Cardiac atrium fibroblast (primary cell): Measurements from ENCODE around the gene TNNI3K. TPM values are rescaled to one million over a fixed set of nuclear protein-coding genes. Genes with fewer than 3 reads are reported as not detected.

Experiments used
- total RNA-seq: library from RNA; depleted of rRNA; stranded (reverse); fragments of >200 nt; gene quantifications from 2 replicates; pipeline ENCODE4 v1.2.3, GENCODE V29; 2015

The TNNI3K gene, protein sequence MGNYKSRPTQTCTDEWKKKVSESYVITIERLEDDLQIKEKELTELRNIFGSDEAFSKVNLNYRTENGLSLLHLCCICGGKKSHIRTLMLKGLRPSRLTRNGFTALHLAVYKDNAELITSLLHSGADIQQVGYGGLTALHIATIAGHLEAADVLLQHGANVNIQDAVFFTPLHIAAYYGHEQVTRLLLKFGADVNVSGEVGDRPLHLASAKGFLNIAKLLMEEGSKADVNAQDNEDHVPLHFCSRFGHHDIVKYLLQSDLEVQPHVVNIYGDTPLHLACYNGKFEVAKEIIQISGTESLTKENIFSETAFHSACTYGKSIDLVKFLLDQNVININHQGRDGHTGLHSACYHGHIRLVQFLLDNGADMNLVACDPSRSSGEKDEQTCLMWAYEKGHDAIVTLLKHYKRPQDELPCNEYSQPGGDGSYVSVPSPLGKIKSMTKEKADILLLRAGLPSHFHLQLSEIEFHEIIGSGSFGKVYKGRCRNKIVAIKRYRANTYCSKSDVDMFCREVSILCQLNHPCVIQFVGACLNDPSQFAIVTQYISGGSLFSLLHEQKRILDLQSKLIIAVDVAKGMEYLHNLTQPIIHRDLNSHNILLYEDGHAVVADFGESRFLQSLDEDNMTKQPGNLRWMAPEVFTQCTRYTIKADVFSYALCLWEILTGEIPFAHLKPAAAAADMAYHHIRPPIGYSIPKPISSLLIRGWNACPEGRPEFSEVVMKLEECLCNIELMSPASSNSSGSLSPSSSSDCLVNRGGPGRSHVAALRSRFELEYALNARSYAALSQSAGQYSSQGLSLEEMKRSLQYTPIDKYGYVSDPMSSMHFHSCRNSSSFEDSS
- not detected in 2 replicates for total RNA-seq

DNA sequence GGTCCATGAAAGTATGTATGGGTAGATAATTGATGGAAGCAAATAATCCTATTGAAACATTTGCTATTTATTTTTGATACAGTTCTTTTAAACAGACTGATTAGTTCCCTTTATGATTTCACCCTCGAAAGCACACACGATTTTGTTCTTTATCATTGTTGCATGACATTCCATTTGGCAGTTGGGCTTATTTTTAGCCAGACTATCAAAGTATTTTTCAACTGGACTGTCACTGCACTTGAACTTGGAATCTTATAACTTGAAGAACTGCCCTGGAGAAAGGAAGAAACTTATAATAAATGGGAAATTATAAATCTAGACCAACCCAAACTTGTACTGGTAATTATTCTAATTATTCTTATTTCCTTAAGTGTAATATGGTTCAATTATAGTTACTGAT, at the start of gene TNNI3K:
Gene TNNI3K, plus strand, starts transcription at position 235 of the 400 bp plus-strand sequence. Its CDS starts 65 bp downstream, at position 300.

DNA sequence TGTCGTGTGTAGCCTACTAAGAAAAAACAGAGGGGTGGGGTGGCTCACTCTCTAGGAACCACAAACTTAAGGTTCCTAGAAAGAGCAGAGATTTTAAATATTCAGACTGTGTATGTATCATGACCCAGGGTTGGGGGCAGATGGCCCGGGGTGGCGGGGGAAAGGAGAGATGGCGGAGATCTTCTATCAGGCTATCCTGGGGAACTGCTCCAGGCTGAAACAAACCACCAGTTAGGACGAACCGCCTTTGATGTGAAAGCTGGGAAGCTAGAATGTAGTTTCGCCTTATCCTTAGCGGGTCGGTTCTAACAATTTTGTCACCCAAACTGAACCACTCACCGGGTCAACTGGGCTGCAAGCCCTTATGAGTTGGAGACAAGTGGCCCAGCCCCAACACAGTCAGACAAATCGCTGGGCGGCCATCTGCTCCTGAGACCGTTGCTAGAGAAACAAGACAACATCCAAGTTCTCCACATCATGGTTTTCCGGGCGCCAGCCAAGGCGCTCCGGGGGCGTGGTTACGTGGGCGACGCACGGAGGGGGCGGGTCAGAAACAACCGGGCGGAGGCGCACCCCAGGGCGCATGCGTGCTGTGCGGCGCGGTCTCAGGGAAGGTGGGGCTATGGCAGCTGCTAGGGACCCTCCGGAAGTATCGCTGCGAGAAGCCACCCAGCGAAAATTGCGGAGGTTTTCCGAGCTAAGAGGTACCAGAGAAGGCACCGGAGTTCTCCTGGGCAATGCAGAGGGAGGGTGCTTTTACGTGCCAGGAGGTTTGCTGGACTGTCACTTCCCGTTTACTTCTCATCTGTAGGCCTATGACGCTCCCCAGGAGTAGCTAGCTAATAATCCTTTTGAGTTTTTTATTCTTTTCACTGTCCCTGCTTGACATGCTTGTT, 37.3 kb upstream of the TNNI3K start, which contains the start of the genes FPGT and LRRIQ3:
Gene FPGT, plus strand, starts transcription at position 586 of the 896 bp plus-strand sequence. Its CDS starts 37 bp downstream, at position 623.
Gene LRRIQ3, minus strand, starts transcription at position 520 of the 896 bp plus-strand sequence. CDS start 14,492 bp downstream, outside the sequence.

DNA sequence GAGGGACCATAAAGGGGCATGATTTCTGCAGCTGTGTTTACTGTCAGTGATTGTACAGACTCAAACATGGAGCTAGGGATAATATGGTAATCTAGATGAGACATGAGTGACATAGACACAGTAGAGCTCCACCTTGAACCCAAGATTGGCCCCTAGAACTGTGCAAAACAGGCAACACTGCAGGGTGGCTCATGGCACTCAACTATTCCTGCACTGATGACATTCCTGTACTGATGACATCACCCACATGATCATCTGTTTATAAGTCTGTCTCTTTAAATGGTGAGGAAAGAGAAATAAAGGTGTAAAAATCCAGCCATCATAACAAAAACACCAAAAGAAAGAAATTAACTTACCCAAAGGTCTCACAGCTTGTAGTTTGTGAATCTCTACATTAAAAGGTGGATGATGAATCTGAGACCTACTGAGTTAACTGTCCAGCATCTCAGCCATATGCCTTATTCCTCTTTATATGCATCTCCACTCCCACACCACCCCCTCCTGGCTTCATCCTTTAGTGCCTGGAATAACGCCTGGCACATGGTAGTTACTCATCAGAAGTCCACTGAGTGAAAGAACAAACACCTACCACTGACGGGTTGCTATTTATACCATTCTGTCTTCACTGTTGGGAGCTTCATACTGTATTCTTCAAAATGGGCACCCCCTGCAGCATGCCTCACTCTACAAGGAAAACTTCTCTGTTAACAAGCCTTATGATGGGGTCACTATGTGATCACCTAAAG, 277.2 kb downstream of the TNNI3K start, which contains the start of gene LRRC53:
Gene LRRC53, minus strand, starts transcription at position 442 of the 746 bp plus-strand sequence. CDS start 29,262 bp downstream, outside the sequence.

Other genes with a start within 250 kb of the TNNI3K start
- 0.97 and 9.2 TPM in 2 replicates for gene LRRIQ3, start 37.2 kb upstream of the TNNI3K start, total RNA-seq
- gene FPGT, start 37.1 kb upstream of the TNNI3K start, total RNA-seq, result 8.1 and 9.1 TPM in 2 replicates